ENCODE data around the gene SSBP1. TPM values are rescaled to one million over a fixed set of nuclear protein-coding genes. Genes with fewer than 3 reads are reported as not detected.
"Not testable (repeated sequence)": the region's sequence is repeated elsewhere in the genome, so short reads cannot be mapped to it uniquely, and the experiment has no call there.

Gene SSBP1
- total and polyA plus RNA-seq, 11 donors = 95.5 to 268 (median 104) TPM

DNA sequence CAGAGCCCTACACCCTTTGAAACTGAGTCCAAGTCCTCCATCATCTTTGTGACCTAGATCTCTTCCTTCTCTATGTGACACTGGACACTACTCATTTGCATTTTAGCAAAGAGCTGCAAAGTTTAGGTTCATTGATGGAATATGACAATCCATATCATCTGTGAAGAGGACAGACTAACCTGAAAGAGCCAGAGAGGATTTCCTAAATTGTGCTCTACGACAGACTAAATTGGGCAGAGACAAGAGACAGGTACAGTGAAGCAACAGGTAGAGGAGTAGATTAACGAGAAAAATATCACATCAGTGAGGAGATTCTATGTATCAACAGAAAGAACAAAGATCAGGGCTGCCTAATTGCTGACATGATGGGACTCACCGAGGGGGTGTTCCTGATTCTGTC lies 25.6 kb downstream of the SSBP1 start, which contains the start of gene TAS2R3:
TAS2R3 (plus strand) TSS at position 301 of the 400 bp plus-strand sequence; CDS start at position 363, 62 bp downstream.
- Histone ChIP-seq H3K27me3 (no peaks in the 10 kb centered on the region), H3K9me3 (no peaks in the 10 kb centered on the region), H3K27ac (no peak within 1 kb of the TSS), H3K4me1 (no peaks in the 10 kb centered on the region), H3K36me3 (peaks cover 0 to 71% (median 42%) of the 10 kb centered on the region in 9 donors), H3K4me3 (no peak within 1 kb of the TSS)
- no peak for ATAC-seq
- no peak for DNase-seq
- WGBS, 4 donors = 79 to 98% (median 97%) methylated on average over 3 of the region's 3 CpGs
- TF ChIP-seq POLR2A (IDR thresholded peaks at IDR 0.05) = no peak
- TF ChIP-seq, protein P1, sequence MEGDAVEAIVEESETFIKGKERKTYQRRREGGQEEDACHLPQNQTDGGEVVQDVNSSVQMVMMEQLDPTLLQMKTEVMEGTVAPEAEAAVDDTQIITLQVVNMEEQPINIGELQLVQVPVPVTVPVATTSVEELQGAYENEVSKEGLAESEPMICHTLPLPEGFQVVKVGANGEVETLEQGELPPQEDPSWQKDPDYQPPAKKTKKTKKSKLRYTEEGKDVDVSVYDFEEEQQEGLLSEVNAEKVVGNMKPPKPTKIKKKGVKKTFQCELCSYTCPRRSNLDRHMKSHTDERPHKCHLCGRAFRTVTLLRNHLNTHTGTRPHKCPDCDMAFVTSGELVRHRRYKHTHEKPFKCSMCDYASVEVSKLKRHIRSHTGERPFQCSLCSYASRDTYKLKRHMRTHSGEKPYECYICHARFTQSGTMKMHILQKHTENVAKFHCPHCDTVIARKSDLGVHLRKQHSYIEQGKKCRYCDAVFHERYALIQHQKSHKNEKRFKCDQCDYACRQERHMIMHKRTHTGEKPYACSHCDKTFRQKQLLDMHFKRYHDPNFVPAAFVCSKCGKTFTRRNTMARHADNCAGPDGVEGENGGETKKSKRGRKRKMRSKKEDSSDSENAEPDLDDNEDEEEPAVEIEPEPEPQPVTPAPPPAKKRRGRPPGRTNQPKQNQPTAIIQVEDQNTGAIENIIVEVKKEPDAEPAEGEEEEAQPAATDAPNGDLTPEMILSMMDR (IDR thresholded peaks at IDR 0.05) = no peak
- intact Hi-C loops (cut with DNase I) = no loop called here

DNA sequence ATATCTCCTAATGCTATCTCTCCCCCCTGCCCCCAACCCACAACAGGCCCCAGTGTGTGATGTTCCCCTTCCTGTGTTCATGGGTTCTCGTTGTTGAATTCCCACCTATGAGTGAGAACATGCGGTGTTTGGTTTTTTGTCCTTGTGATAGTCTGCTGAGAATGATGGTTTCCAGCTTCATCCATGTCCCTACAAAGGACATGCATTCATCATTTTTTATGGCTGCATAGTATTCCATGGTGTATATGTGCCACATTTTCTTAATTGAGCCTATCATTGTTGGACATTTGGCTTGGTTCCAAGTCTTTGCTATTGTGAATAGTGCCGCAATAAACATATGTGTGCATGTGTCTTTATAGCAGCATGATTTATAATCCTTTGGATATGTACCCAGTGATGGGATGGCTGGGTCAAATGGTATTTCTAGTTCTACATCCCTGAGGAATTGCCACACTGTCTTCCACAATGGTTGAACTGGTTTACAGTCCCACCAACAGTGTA lies 32.0 kb downstream of the SSBP1 start:
- DNase-seq; intact Hi-C loops (cut with DNase I); H3K27ac ChIP-seq; H3K27me3 ChIP-seq; ATAC-seq; H3K4me1 ChIP-seq; H3K4me3 ChIP-seq: not testable (repeated sequence)
- Histone ChIP-seq H3K36me3 (peaks cover 0 to 18% (median 0%) of the 10 kb centered on the region in 9 donors), H3K9me3 (peaks cover 0 to 11% (median 0%) of the 10 kb centered on the region in 12 donors)
- WGBS, 4 donors = 94 to 99% (median 97%) methylated on average over 3 of the region's 3 CpGs

DNA sequence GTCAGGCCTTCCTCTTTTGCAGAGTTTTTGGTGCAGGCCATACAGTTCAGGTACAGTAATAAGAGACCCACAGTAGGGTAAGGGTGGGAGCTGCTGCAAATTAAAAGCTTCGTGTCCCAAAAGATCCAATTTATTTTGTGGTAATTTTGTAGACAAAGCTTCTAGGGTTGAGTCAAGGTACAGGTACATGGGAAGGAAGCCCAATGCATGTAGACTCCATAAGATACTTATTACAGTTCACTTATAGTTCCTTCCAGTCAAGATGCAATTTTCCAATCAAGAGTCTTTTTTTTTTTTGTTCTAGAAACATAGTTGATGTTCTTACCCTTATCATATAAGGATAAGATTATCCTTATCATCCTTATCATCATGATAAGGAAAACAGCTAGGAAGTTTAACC lies 38.2 kb downstream of the SSBP1 start, which contains the start of gene TAS2R4:
TAS2R4 (plus strand) TSS at position 301 of the 400 bp plus-strand sequence. CDS start 1,815 bp downstream, outside the sequence.
- intact Hi-C loops (cut with DNase I) = no loop called here
- H3K27me3 ChIP-seq = no peaks in the 10 kb centered on the region
- ATAC-seq (no peak), DNase-seq (no peak)
- WGBS, 4 donors = 96 to 100% (median 98%) methylated on average over 1 of the region's 1 CpG
- no peak within 1 kb of the TSS for H3K4me3 ChIP-seq
- peaks cover 0 to 15% (median 2%) of the 10 kb centered on the region in 12 donors for H3K9me3 ChIP-seq
- peaks cover 0 to 48% (median 14%) of the 10 kb centered on the region in 9 donors for H3K36me3 ChIP-seq
- H3K4me1 ChIP-seq = no peaks in the 10 kb centered on the region
- H3K27ac ChIP-seq = no peak within 1 kb of the TSS
- TF ChIP-seq, protein P1 (IDR thresholded peaks at IDR 0.05) = no peak
- no peak for TF ChIP-seq POLR2A (IDR thresholded peaks at IDR 0.05)

DNA sequence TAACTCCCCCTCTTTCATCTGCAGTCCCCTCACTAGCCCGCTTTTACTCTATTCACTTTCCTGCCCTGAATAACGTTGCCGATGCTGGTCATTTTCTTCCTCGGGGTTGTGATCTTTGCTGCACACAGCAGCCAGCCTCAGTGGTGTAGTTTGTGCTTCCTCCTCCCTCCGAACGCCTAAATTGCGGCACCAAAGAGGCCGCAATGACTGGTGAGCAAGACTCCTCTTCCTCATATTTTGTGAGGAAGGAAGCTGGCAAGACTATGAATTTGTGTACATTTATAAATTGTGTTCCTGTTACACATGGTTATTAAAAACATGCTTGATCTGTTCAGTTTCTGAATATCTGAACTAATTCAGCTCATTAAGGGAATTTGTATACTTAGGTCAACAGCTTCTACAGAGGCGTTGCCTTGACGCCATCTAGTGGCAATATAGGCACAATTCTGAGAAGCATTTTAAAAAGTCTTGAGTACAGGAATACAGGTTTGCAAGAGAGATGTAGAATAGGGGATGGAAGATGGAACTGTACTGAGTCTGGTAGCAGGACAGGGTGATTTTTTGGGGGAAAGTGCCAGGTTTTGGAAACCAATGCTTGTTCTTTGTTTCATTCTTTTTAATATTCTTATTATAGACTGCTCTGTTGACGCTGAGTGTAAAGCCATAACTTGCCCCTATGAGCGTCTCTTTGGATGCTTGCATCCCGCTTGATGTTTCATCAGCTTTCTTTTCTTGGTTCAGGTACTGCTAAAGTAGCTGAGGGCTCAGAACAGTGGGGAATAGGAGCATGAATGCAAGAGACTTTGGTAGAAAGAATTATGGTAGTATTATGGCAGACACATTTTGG lies 47.8 kb downstream of the SSBP1 start:
- H3K27ac ChIP-seq = no peak overlapping the region
- 70 to 79% (median 72%) methylated on average over 13 of the region's 13 CpGs for WGBS, 4 donors
- intact Hi-C loops (cut with DNase I) = loop anchor here in 3 of 10 donors (5.0 kb wide), 2 partner anchors 129 to 134 kb away; no protein-coding TSS in a partner anchor
- no peak overlapping the region for H3K4me3 ChIP-seq
- DNase-seq (no peak), ATAC-seq (peak in 2 of 4 donors; percentile 10 to 39)
- H3K36me3 ChIP-seq = peaks cover 0 to 16% (median 0%) of the 10 kb centered on the region in 9 donors
- TF ChIP-seq POLR2A (IDR thresholded peaks at IDR 0.05) = no peak
- TF ChIP-seq, protein P1 (IDR thresholded peaks at IDR 0.05) = peak; percentile 55 to 78 (median 70)
- H3K27me3 ChIP-seq = no peaks in the 10 kb centered on the region
- H3K9me3 ChIP-seq = no peaks in the 10 kb centered on the region
- H3K4me1 ChIP-seq = peaks cover 0 to 3% (median 0%) of the 10 kb centered on the region in 12 donors

Data from heart left ventricle (tissue), 16 donors.